GM21423 (cell line): ENCODE results near the gene SNX12.

Source experiments
- ATAC-seq: cut with Tn5 transposase; IDR thresholded peaks from one replicate; pipeline ENCODE4 v1.9.1; 2021; ENCODE audit warnings: mild to moderate bottlenecking, moderate library complexity; ENCODE audit not compliant: unreplicated experiment

SNX12 gene

DNA sequence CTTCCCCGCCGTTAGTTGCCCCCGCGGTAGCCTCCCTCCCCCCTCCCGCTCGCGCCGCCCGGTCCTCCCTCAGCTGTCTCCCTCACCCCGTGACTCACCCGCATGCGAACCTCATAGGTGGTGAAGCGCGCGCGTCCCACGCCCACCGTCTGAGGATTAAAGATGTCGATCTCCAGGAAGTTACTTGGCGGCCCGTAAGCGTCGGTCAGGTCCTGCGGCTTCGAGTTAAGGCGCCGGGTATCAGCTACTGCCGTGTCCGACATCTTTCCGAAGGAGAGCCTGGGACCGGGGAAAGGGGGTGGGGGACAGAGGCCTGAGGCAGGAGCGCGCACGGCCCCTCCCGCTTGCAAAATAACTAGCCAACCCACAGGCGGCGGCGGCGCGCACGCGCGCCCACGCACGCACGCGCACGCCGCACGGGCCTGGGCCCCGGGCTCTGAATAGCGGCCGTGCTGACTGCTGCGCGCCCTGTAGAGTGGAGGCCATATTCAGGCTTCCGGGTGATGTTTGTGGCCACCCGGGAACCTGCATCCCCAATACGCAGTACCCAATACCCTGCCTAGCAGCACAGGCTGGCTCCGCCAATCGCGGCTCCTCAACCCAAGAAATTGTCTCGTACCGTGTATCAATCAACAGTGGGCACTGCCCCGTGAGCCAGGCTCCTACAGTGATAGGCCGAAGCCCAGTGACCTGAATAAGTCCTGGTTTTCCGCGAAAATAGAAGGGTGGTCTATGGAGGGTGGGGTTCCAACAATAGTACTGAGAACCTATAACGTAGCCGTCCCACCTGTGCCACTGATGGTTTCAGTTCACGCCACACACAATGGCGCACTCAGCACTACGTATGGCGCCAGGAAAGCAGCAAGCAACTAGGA is at the start of gene SNX12:
SNX12 (minus strand) TSS at position 291 of the 875 bp plus-strand sequence; CDS start at position 263, 28 bp downstream.
- ATAC-seq, result peak; percentile 95

DNA sequence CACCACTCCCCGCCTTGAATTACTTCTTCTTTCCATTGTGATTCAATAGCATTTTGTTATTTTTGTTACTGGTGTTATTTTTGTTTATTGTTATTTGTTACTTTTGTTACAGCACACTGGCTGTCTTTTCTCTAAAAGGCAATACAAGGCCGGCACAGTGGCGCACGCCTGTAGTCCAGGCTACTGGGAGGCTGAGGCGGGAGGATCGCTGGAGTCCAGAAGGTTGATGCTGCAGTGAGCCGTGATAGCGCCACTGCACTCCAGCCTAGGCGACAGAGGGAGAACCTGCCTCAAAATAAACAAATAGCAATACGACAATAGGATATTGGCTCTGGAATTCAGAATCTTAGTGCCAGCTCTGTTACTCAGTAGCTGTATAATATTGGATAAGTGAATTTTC is 49.2 kb upstream of the SNX12 start:
- ATAC-seq, result no peak

DNA sequence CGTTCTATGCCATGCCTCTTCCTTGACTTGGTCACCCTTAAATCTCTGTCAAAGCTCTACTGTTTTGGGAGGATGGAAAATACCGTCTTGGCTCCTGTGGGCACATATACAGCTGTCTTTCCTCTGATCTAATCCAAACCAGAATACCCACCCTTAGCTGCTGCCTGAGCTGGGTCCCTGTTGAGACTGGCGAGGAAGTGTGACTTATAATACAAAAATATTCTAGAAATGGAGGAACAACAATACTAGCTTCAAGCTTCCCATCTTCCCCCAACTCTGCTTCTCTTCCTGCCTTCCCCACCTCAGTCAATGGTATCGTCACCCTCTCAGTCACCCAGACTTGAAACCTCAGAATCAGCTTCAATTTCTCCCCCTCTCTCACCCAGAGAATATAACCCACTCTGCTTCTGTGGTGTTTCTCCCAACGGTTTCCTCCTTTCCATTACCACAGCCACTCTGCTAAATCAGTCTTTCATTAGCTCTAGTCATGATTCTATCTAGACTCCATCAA is 43.8 kb upstream of the SNX12 start:
- ATAC-seq, result peak; percentile 18

GRCh38 chrX:71111141-71111843 is 43.2 kb upstream of the SNX12 start, which contains the start of gene IL2RG:
IL2RG (minus strand) TSS chrX:71111577; CDS start chrX:71111539, 38 bp downstream.
- ATAC-seq, result peak; percentile 92

GRCh38 chrX:71109051-71109450 is 40.9 kb upstream of the SNX12 start:
- ATAC-seq, result no peak

GRCh38 chrX:71107762-71108360 is 39.7 kb upstream of the SNX12 start:
- ATAC-seq, result no peak

DNA sequence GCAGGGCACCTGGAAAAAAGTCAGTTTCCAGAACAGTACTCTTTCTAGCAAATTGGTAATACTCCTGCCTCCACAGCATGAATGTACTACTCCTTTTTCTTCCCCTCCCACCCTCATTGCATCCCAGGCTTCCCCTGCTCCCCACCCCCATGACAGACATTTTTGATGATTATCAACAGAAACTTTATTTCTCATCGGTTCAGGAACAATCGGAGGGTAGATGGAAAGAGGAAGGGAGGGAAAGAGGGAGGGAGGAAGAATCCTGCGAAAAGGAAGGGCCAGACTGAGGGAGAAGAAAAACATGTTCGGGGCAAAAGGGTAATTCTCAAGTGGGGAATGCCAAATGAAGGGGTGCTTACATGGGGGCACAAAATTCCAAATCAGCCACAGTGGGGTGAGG is 39.1 kb upstream of the SNX12 start:
- ATAC-seq, result no peak

DNA sequence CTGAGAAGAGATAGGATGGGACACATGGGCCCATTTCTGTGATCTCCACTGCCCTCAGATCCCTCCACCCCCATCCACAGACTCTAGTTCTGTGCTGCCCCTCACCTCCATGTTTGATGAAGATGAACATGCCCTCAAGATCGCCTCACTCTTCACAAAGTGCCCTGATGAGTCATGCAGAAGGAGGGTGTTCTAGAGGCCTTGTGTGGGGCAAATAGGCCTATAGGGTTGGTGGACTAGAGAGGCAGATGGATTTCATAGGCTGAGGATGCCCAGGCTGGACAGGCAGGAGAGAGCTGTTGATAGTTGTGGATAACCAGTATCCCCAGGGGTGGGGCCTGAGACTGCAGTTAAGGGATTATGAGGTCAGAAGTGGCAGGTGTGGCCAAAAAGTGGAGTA is 38.3 kb upstream of the SNX12 start, which contains the start of gene CXorf65:
CXorf65 (minus strand) TSS at position 314 of the 400 bp plus-strand sequence; CDS start at position 130, 184 bp downstream.
- ATAC-seq, result no peak

- ATAC-seq, result no peak
Measured at GRCh38 chrX:71105628-71106027, 37.5 kb upstream of the SNX12 start.

- ATAC-seq, result peak; percentile 50
Measured at GRCh38 chrX:71103110-71103983, 35.2 kb upstream of the SNX12 start.

GRCh38 chrX:71102292-71102691 is 34.2 kb upstream of the SNX12 start:
- ATAC-seq, result no peak

DNA sequence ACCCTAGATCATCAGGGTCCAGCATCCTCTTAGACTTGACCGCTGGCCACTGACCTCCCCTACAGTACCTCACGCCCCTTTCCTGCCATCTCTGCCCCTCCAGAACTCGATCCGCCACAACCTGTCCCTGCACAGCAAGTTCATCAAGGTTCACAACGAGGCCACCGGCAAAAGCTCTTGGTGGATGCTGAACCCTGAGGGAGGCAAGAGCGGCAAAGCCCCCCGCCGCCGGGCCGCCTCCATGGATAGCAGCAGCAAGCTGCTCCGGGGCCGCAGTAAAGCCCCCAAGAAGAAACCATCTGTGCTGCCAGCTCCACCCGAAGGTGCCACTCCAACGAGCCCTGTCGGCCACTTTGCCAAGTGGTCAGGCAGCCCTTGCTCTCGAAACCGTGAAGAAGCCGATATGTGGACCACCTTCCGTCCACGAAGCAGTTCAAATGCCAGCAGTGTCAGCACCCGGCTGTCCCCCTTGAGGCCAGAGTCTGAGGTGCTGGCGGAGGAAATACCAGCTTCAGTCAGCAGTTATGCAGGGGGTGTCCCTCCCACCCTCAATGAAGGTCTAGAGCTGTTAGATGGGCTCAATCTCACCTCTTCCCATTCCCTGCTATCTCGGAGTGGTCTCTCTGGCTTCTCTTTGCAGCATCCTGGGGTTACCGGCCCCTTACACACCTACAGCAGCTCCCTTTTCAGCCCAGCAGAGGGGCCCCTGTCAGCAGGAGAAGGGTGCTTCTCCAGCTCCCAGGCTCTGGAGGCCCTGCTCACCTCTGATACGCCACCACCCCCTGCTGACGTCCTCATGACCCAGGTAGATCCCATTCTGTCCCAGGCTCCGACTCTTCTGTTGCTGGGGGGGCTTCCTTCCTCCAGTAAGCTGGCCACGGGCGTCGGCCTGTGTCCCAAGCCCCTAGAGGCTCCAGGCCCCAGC is 32.7 kb upstream of the SNX12 start:
- ATAC-seq, result no peak

- ATAC-seq, result no peak
Measured at GRCh38 chrX:71099736-71100135, 31.6 kb upstream of the SNX12 start.

GRCh38 chrX:71098951-71099506 is 30.9 kb upstream of the SNX12 start:
- no peak for ATAC-seq

DNA sequence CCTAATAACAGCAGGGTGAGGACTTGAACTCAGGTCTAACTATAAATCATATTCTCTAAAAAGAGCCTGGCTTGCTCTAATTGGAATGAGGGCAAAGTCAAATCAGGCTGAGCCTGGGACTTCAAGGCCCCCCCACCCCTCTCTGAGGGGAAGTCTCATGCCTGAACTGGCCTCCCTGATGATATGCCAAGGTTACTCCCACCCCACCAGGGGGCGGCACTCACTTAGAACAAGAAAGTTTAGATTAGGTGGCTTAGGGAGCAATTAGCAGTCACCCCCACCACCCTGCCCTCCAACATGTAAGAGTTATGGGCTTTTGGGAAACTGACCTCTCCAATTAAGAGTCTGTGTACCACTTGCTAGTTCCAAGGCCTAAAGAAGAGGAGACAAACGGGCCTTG is 30.2 kb upstream of the SNX12 start:
- no peak for ATAC-seq

DNA sequence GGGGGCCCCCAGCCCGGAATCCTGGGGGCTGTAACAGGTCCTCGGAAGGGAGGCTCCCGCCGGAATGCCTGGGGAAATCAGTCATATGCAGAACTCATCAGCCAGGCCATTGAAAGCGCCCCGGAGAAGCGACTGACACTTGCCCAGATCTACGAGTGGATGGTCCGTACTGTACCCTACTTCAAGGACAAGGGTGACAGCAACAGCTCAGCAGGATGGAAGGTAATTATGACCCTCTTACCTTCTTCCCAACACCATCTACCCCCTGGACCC is 28.6 kb upstream of the SNX12 start:
- no peak for ATAC-seq

DNA sequence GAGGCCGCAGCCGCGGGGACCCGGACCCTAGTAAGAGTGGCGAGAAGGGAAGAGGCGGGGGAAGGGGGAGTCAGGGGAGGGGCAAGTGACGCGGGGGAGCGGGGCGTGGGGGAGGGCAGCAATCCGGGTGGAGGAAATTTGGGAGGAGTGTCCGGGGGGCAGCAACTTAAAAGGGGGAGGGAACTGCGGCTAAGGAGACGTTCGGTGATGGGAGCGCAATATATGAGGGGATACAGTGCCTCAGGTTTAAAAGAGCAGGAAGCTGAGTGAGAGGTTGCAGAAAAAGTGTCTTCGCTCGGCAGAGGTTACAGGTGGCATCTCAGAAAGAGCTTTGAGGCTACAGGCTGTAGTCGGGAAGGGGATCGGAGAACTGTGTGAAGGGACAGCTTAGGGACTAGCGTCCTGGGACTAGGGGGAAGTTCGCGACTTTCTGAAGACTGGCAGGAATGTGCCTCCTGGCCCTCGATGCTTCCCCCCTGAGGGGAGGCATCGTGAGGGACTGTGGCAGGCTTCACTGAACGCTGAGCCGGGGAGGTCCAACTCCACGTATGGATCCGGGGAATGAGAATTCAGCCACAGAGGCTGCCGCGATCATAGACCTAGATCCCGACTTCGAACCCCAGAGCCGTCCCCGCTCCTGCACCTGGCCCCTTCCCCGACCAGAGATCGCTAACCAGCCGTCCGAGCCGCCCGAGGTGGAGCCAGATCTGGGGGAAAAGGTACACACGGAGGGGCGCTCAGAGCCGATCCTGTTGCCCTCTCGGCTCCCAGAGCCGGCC is 28.0 kb upstream of the SNX12 start:
- peak; percentile 34 for ATAC-seq

GRCh38 chrX:71095555-71095980 is 27.4 kb upstream of the SNX12 start, which contains the start of gene FOXO4:
FOXO4 (plus strand) TSS chrX:71095851; CDS start chrX:71096529, 678 bp downstream.
- peak; percentile 86 for ATAC-seq
